HepG2 (cell line): ENCODE data around the gene SEPHS2. TPM values are rescaled to one million over a fixed set of nuclear protein-coding genes. Genes with fewer than 3 reads are reported as not detected.

Source experiments
- ARNT2 ChIP-seq: sonication (generic); formaldehyde crosslinking; IDR thresholded peaks from 2 replicates; pipeline ENCODE4 v1.8.0; 2022; ENCODE audit warnings: mild to moderate bottlenecking, low read depth, missing genetic modification reagents, moderate library complexity
- ELF3 ChIP-seq: IDR thresholded peaks from 2 replicates; pipeline ENCODE4 v1.6.1; 2016; ENCODE audit warnings: missing genetic modification reagents, missing compliant biosample characterization
- ERF ChIP-seq: IDR thresholded peaks from 2 replicates; pipeline ENCODE4 v1.6.1; 2018; ENCODE audit warnings: missing biosample characterization, missing genetic modification reagents
- NONO ChIP-seq, 2 experiments: fragments of 450-650 bp in 1 of 2; sonication (generic) in 1 of 2; formaldehyde crosslinking in 1 of 2; IDR thresholded peaks in 1 of 2; conservative IDR thresholded peaks in 1 of 2; 2 replicates each; pipeline versions ENCODE4 v1.6.1 to v1.8.0; 2017 to 2022; ENCODE audit warnings: mild to moderate bottlenecking in 1 of 2, missing genetic modification reagents in 1 of 2, moderate library complexity in 1 of 2
- NR2C2 ChIP-seq: sonication (generic); formaldehyde crosslinking; IDR thresholded peaks from 2 replicates; pipeline ENCODE4 v1.4.0; 2020; ENCODE audit warnings: missing genetic modification reagents, mild to moderate bottlenecking, moderate library complexity, borderline replicate concordance
- ONECUT2 ChIP-seq: sonication (generic); formaldehyde crosslinking; IDR thresholded peaks from 2 replicates; pipeline ENCODE4 v1.4.0; 2020; ENCODE audit warnings: missing genetic modification reagents
- TEAD2 ChIP-seq: sonication (generic); formaldehyde crosslinking; IDR thresholded peaks from 2 replicates; pipeline ENCODE4 v1.9.0; 2021; ENCODE audit warnings: missing genetic modification reagents
- YY1 ChIP-seq: IDR thresholded peaks from 2 replicates; pipeline ENCODE4 v1.6.1; 2011; ENCODE audit warnings: low read length, low read depth, moderate library complexity, mild to moderate bottlenecking; ENCODE audit not compliant: insufficient read depth, insufficient replicate concordance
- ZBTB4 ChIP-seq: sonication (generic); formaldehyde crosslinking; IDR thresholded peaks from 2 replicates; pipeline ENCODE4 v1.4.0; 2020; ENCODE audit warnings: missing genetic modification reagents, mild to moderate bottlenecking, borderline replicate concordance
- ZFAT ChIP-seq: sonication (generic); formaldehyde crosslinking; conservative IDR thresholded peaks from 2 replicates; pipeline ENCODE4 v1.8.1; 2023; ENCODE audit warnings: missing genetic modification reagents, inconsistent platforms
- ZNF10 ChIP-seq: sonication (generic); formaldehyde crosslinking; IDR thresholded peaks from 2 replicates; pipeline ENCODE4 v1.4.0; 2020; ENCODE audit warnings: mild to moderate bottlenecking, low read depth, missing genetic modification reagents, borderline replicate concordance
- ZNF343 ChIP-seq: sonication (generic); formaldehyde crosslinking; IDR thresholded peaks from 2 replicates; pipeline ENCODE4 v1.4.0; 2020; ENCODE audit warnings: mild to moderate bottlenecking, missing genetic modification reagents
- ZNF496 ChIP-seq: sonication (generic); formaldehyde crosslinking; IDR thresholded peaks from 2 replicates; pipeline ENCODE4 v1.8.1; 2023; ENCODE audit warnings: mild to moderate bottlenecking, moderate library complexity, missing genetic modification reagents; ENCODE audit not compliant: insufficient replicate concordance
- polyA plus RNA-seq, 8 experiments: library from polyadenylated mRNA; depleted of rRNA in 3 of 8; stranded (reverse) in 7 of 8; unstranded in 1 of 8; fragments of >200 nt; fragmentation: Illumina TruSeq in 4 of 8; extraction: Trizol in 4 of 8; gene quantifications; 2 replicates each; pipeline versions ENCODE4 v1.2.1 to v1.2.3, GENCODE V29; 2011 to 2016; ENCODE audit warnings: low read depth in 4 of 8, missing spikeins in 1 of 8, mixed read lengths in 1 of 8; ENCODE audit not compliant: insufficient read depth in 1 of 8
- total RNA-seq, 5 experiments: library from RNA; depleted of rRNA; stranded (reverse); fragments of >200 nt; fragmentation: Illumina TruSeq; extraction: Trizol; gene quantifications; 2 replicates each; pipeline ENCODE4 v1.2.3, GENCODE V29; 2016; ENCODE audit warnings: low read depth in 1 of 5
- TF ChIP-seq, protein P1 (sequence below): sonication (generic); formaldehyde crosslinking; IDR thresholded peaks from 2 replicates; pipeline ENCODE4 v1.5.0; 2020; ENCODE audit warnings: mild to moderate bottlenecking, missing genetic modification reagents
- TF ChIP-seq, protein P2 (sequence below): sonication (generic); formaldehyde crosslinking; IDR thresholded peaks from 2 replicates; pipeline ENCODE4 v1.8.0; 2022; ENCODE audit warnings: missing genetic modification reagents, mild to moderate bottlenecking, inconsistent platforms, borderline replicate concordance

Gene SEPHS2
- total and polyA plus RNA-seq, 2 of the 13 experiments (the other 11 are each of a cell fraction or from before 2014, with no cell fraction given): 20.7 to 127 TPM

DNA sequence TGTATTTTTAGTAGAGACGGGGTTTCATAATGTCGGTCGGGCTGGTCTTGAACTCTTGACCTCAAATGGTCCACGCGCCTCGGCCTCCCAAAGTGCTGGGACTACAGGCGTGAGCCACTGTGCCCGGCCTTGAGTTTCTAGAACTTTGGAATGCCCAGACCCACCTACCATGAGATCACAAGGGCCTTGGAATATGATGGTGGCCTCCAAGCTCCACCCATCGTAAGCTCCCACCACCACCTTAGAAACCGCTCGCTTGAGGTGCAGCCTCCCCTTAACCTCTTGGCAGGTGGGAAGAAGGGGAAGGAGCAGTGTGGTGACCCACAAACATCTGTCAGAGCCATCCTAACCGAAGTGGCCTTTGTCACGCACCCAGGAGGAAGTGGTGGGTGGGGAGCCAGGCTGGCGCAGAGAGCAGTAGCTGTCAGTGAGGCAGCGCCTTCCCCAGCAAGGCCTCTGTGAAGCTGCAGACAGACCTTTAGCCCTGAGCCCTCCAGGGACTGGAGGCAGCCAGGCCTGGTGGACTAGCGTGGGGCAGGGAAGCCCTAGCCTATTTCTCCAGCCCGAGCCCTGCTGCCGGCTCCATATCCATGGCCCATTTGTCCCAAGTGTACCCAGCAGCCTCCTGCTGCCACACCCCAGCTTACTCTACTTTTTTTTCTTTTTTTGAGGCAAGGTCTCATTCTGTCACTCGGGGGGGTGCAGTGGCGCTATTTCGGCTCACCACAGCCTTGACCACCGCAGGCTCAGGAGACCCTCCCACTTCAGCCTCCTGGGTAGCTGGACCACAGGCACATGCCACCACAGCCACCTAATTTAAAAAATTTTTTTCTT lies 13.1 kb upstream of the SEPHS2 start (continued):
- TF ChIP-seq, protein P1, sequence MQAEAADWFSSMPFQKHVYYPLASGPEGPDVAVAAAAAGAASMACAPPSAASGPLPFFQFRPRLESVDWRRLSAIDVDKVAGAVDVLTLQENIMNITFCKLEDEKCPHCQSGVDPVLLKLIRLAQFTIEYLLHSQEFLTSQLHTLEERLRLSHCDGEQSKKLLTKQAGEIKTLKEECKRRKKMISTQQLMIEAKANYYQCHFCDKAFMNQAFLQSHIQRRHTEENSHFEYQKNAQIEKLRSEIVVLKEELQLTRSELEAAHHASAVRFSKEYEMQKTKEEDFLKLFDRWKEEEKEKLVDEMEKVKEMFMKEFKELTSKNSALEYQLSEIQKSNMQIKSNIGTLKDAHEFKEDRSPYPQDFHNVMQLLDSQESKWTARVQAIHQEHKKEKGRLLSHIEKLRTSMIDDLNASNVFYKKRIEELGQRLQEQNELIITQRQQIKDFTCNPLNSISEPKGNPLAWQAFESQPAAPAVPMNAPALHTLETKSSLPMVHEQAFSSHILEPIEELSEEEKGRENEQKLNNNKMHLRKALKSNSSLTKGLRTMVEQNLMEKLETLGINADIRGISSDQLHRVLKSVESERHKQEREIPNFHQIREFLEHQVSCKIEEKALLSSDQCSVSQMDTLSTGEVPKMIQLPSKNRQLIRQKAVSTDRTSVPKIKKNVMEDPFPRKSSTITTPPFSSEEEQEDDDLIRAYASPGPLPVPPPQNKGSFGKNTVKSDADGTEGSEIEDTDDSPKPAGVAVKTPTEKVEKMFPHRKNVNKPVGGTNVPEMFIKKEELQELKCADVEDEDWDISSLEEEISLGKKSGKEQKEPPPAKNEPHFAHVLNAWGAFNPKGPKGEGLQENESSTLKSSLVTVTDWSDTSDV: peak; percentile 51; the same call in 1 of the 2 replicates
- TF ChIP-seq ZNF496 (no peak), ELF3 (peak; percentile 87), TEAD2 (no peak), YY1 (peak; percentile 44), ZNF343 (CRISPR knock-in tag) (peak; percentile 92), ARNT2 (CRISPR knock-in tag) (no peak), NR2C2 (CRISPR knock-in tag) (0 out of 2 replicates have a peak, but pooled peaks have one; percentile 26), ONECUT2 (no peak), ZNF10 (CRISPR knock-in tag) (no peak), ZBTB4 (CRISPR knock-in tag) (peak; percentile 86; the same call in 1 of the 2 replicates), NONO (IDR thresholded peaks at IDR 0.05) (no peak), NONO (CRISPR knock-in tag; conservative IDR thresholded peaks at IDR 0.05) (no peak), ZFAT (no peak), ERF (CRISPR knock-in tag) (peak; percentile 65)
- TF ChIP-seq, protein P2, sequence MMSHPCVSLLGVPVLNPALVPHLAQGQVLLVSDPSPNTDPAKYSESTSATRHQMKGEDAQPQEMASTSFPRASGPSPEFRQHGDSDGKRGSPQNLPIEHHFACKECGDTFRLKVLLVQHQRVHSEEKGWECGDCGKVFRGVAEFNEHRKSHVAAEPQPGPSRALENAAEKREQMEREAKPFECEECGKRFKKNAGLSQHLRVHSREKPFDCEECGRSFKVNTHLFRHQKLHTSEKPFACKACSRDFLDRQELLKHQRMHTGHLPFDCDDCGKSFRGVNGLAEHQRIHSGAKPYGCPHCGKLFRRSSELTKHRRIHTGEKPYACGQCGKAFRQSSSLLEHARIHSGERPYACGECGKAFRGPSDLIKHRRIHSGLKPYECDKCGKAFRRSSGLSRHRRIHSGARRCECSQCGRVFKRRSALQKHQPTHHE (CRISPR knock-in tag): 0 out of 2 replicates have a peak, but pooled peaks have one; percentile 20
